HuH-7 (cell line): ENCODE results near the gene ELFN2.
"Not testable (repeated sequence)": the region's sequence is repeated elsewhere in the genome, so short reads cannot be mapped to it uniquely, and the experiment has no call there.

Source experiments
- DNase-seq: peaks from one replicate; pipeline ENCODE4 v3.0.0; 2011; ENCODE audit warnings: low spot score

ELFN2 gene

GRCh38 chr22:37334859-37335805 lies 92.1 kb downstream of the ELFN2 start:
- DNase-seq = peak; percentile 53

GRCh38 chr22:37334461-37334858 lies 92.8 kb downstream of the ELFN2 start:
- DNase-seq = no peak

GRCh38 chr22:37333724-37334460 lies 93.4 kb downstream of the ELFN2 start:
- DNase-seq = no peak

GRCh38 chr22:37331856-37332536 lies 95.3 kb downstream of the ELFN2 start:
- DNase-seq = no peak

- DNase-seq = no peak
Measured at GRCh38 chr22:37331034-37331428, 96.2 kb downstream of the ELFN2 start.

GRCh38 chr22:37330200-37331033 lies 96.9 kb downstream of the ELFN2 start:
- peak; percentile 93 for DNase-seq

- no peak for DNase-seq
Measured at GRCh38 chr22:37329238-37330140, 97.8 kb downstream of the ELFN2 start.

GRCh38 chr22:37328538-37329237 lies 98.6 kb downstream of the ELFN2 start:
- DNase-seq = not testable (repeated sequence)

- DNase-seq = no peak
Measured at GRCh38 chr22:37328017-37328416, 99.3 kb downstream of the ELFN2 start.

GRCh38 chr22:37326726-37327125 lies 100.6 kb downstream of the ELFN2 start:
- peak; percentile 48 for DNase-seq

GRCh38 chr22:37325039-37325395 lies 102.3 kb downstream of the ELFN2 start:
- no peak for DNase-seq

GRCh38 chr22:37324340-37325038 lies 102.8 kb downstream of the ELFN2 start:
- DNase-seq = no peak

- DNase-seq = no peak
Measured at GRCh38 chr22:37320726-37321677, 106.3 kb downstream of the ELFN2 start.

- DNase-seq = no peak
Measured at GRCh38 chr22:37319469-37319868, 107.8 kb downstream of the ELFN2 start.

GRCh38 chr22:37318364-37319109 lies 108.7 kb downstream of the ELFN2 start:
- DNase-seq = no peak
